Measurements from ENCODE around the gene NCMAP.

DNA sequence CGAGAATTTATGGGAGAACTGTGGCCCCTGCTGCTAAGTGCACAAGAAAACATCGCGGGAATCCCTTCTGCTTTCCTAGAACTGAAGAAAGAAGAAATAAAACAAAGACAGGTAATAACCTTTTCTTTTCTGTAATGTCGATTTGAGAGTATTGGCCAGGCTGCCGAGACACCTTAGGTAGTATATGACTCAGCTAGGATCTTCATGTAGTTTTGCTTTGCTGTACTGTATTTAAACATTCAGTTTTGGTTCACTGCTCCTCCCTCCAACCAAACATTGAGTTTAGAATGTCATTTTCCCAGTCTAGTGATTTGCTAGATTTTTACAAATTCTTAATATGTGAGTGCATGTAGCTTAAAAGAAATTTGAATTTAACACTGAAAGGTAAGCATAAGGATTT lies 93.0 kb downstream of the NCMAP start:
- TF ChIP-seq CTCF (IDR thresholded peaks at IDR 0.05) (no peak), MYC (IDR thresholded peaks at IDR 0.05; ENCODE audit: borderline replicate concordance, low read length) (no peak), CHD4 (IDR thresholded peaks at IDR 0.05; ENCODE audit: borderline replicate concordance) (no peak)

Data from A549 (cell line).